GM19193 (cell line): Measurements from ENCODE around the gene PRDM4.

Experiments
- POLR2A ChIP-seq: IDR thresholded peaks from 4 replicates; pipeline ENCODE4 v1.6.1; 2011; ENCODE audit not compliant: insufficient read depth, insufficient read length; ENCODE audit errors: extremely low read depth

PRDM4 gene

DNA sequence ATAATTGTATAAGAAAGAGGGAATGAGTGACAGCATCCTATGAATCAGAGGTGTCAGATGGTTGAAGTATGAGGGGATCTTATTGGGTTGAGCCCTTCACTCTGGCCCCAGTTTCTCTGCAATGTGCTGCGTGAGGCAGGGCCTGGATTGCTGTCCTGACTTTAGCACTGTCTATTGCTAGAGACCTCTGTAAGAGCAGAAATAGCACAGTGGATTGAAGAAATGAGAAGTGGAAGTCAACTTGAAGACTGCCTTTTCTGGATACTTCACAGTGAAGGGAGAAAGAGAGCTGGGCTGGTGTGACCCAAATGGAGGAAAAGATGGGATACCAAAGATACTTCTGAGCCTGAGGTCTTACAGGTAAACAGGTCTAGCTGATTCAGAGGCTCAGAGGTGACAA, 19.4 kb upstream of the PRDM4 start:
- no peak for TF ChIP-seq POLR2A

GRCh38 chr12:107779077-107779831, 18.3 kb upstream of the PRDM4 start:
- TF ChIP-seq POLR2A = no peak

GRCh38 chr12:107778383-107779025, 17.6 kb upstream of the PRDM4 start:
- no peak for TF ChIP-seq POLR2A

DNA sequence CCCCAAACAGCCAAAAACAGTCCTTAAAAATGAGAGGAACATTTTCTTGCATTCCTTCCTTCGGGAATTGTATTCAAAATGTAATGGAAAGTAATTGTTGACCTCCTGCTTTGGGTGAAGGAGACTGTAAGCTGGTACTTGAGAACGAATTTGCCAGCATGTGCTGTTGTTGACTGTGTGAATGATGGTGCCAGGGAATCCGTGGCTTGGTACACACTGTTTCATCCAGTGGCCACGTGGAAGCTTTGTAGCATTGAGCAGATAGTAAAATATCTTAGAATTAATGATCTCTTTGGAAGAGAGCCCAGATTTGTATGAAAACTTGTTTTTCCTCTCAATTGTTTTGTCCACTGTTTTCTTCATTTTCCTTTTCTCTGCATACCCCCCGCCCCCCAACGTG, 15.2 kb upstream of the PRDM4 start:
- no peak for TF ChIP-seq POLR2A

DNA sequence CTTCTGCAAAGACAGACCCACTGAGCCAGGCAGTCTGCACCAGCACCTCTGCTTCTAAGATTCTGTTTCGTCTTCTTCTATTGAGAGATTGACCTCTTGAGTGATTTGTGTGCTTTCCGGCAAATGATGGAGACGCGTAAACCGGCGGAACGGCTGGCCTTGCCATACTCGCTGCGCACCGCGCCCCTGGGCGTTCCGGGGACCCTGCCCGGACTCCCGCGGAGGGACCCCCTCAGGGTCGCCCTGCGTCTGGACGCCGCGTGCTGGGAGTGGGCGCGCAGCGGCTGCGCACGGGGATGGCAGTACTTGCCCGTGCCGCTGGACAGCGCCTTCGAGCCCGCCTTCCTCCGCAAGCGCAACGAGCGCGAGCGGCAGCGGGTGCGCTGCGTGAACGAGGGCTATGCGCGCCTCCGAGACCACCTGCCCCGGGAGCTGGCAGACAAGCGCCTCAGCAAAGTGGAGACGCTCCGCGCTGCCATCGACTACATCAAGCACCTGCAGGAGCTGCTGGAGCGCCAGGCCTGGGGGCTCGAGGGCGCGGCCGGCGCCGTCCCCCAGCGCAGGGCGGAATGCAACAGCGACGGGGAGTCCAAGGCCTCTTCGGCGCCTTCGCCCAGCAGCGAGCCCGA, 14.3 kb upstream of the PRDM4 start:
- no peak for TF ChIP-seq POLR2A

GRCh38 chr12:107774349-107775029, 13.6 kb upstream of the PRDM4 start, which contains the start of gene ASCL4:
Gene ASCL4, plus strand, starts transcription at chr12:107774704. Its CDS starts 515 bp downstream, at chr12:107775219.
- no peak for TF ChIP-seq POLR2A

DNA sequence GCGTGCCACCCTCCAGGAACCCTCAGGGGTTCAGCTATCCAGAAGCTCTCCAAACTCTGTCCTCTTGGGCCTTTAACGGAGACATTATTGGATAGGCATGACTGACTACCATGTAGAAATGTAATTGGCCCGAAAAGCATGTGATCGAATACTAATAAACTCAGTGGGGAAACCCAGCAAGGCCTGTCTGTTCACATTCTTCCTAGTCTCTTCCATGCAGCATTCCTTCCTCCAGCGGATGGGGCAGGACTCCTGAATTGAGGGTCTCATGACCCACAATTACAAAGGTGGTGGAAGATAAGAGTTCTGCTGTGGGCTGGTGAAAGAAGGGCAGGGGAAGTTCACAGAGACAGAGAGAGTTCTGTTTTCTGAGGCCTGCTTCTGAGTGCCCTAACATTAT, 6.5 kb upstream of the PRDM4 start:
- TF ChIP-seq POLR2A = no peak

- no peak for TF ChIP-seq POLR2A
These were observed 4.4 kb upstream of the PRDM4 start for GRCh38 chr12:107765316-107765715.

- TF ChIP-seq POLR2A = no peak
These were observed 3.7 kb upstream of the PRDM4 start for GRCh38 chr12:107764626-107765025.

DNA sequence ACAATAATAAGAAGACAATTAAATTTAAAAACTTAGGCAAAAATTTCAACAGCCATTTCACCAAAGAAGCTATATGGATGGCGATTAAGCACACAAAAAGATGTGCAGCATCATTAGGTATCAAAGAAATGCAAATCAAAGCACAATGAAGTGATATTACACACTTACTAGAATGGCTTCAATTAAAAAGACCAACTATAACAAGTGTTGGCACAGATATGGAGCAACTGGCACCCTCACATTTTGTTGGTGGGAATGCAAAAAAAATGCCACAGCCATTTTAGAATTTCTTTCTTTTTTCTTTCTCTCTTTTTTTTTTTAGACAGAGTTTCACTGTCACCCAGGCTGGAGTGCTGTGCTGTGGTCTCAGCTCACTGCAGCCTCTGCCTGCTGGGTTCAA, 1.9 kb upstream of the PRDM4 start:
- no peak for TF ChIP-seq POLR2A

DNA sequence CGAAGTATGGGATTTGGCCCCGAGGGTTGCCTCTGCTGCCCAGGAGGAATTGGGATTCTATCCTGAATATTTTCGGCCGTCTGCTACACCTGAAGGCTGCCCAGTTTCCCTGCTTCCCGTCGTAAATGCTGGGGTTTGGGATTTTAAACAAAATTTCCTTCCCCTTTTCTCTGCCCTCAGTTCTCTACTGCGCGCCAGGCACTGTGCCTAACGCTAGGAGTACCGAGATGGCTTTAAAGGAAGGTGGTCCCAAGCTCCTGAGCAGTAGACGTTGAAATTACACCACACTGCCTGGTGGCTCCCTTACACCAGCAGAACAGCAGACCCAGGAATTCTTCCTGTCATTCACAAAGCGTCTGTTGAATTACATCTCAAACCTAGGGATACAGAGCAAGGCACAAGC, 566 bp upstream of the PRDM4 start:
- TF ChIP-seq POLR2A = no peak

- TF ChIP-seq POLR2A = no peak
These were observed 629 bp downstream of the PRDM4 start for GRCh38 chr12:107760207-107760808.

DNA sequence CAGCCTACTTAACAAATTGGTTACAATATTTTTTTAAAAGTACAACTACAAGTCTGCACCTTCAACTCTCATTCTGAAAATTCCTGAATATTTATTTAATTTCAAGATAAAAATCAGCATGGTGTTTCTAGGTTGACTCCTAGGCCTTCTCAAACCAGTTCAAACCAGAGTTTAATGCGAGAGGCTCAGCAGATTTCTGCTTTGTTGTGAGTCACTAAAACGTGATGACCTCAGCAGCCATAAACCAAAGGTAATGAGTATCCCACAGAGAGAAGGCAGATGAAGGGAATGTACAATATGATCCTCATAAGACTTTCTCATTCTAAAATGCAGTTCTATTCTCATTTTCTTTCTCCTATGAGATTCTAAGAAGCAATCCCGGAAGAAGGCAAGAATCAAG, 1.5 kb downstream of the PRDM4 start:
- no peak for TF ChIP-seq POLR2A

DNA sequence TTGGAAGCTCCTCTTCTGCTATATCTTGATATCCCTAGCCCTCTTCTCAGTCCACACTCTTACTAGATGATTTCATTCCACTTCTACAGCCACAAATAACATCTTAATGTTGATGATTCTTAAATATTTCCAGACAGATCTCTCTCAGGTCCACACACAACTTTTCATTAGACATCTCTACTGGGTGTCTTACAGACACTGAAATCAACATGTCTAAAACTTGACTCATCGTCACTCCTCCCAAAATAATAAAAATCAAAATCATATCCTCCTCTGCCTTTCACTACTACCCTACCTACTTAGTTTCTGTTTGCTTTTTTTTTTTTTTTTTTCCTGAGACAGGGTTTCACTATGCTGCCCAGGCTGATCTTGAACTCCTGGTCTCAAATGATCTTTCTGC, 11.9 kb downstream of the PRDM4 start:
- TF ChIP-seq POLR2A = no peak

GRCh38 chr12:107748472-107748871, 12.5 kb downstream of the PRDM4 start:
- no peak for TF ChIP-seq POLR2A
